Peyer's patch (tissue), 4 donors: Measurements from ENCODE around the gene NXF2B.
"Not testable (repeated sequence)": the region's sequence is repeated elsewhere in the genome, so short reads cannot be mapped to it uniquely, and the experiment has no call there.

Experiments
- CTCF ChIP-seq, 6 experiments: fragments of 450-650 bp in 4 of 6; fragments of 200-600 bp in 2 of 6; sonication (generic) in 1 of 6; IDR thresholded peaks; one replicate each; pipeline ENCODE4 v1.5.1; 2017 to 2019; ENCODE audit warnings: antibody characterized with exemption in 6 of 6, mild to moderate bottlenecking in 3 of 6, moderate library complexity in 1 of 6
- POLR2A ChIP-seq, 2 donors: fragments of 450-650 bp; IDR thresholded peaks; one replicate each; pipeline ENCODE4 v1.5.1; 2017; ENCODE audit warnings: antibody characterized with exemption in 2 of 2, mild to moderate bottlenecking in 2 of 2, moderate library complexity in 2 of 2

GRCh38 chrX:102439908-102440307 lies at the start of gene NXF2B:
- not testable (repeated sequence) for TF ChIP-seq POLR2A, CTCF (IDR thresholded peaks at IDR 0.05)
